Stimulated activated CD4-positive, alpha-beta T cell treated with anti-CD3 and anti-CD28 coated beads, Interleukin-15, amount 100 ng/mL, for 24 hours (primary cell): ENCODE measurements around the gene TSPAN18.
A peak's percentile ranks its signal among the peaks of the same experiment; 100 is the strongest.

Experiments used
- DNase-seq: peaks from one replicate; pipeline ENCODE4 v3.0.0-alpha.2; 2020

Gene TSPAN18

DNA sequence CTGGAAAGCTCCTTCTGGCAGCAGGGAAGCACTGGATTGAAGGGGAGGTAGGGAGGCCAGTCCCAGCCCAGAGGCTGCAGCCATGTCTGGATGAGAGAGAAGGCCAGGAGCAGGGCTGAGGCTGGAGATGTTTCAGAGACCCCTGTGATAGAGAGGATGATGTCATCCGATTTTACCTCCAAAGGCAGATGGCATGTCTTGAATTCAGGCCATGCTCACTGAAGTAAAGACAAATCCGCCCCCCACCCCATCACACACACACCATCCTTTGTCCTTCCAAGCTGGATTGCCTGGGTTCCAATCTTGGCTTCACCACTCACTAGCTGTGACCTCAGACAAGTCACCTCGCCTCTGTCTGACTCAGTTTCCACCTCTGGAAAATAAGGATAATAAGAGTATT lies 176.8 kb downstream of the TSPAN18 start:
- DNase-seq: no peak

DNA sequence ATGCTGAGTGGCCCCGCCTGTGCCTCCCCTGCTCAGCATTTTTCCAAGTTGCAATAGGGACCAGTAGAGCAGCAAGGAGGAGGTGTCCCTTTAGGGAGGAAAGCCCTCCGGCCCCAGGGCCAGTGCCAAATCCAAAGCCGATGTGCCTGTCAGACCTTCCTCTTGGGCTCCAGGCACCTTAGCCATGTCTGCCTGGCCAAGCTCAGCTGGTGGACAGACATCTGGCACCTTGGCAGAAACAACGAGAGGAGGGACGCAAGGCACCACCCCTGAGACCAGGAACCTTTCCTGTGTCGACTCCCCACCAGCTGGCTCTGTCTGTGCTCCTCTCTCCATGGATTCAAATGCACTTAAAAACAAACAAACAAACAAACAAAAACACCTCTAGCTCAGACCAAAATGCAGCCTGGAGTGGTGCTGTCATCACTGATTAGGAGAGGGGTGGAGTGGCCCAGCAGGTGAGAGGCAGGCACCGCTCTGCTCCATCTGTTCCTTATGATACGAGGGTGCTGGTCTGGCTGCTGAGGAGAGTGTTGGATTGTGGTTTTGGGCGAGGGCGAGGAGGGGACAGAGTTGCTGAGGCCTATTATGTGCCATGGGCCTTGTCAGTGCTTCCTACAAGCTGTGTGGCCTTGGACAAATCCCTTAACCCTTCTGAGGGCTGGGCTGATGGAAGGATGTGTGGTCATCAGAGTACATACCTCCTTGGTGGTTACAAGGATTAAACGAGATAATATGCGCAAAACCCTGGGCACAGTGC lies 177.7 kb downstream of the TSPAN18 start:
- no peak for DNase-seq

DNA sequence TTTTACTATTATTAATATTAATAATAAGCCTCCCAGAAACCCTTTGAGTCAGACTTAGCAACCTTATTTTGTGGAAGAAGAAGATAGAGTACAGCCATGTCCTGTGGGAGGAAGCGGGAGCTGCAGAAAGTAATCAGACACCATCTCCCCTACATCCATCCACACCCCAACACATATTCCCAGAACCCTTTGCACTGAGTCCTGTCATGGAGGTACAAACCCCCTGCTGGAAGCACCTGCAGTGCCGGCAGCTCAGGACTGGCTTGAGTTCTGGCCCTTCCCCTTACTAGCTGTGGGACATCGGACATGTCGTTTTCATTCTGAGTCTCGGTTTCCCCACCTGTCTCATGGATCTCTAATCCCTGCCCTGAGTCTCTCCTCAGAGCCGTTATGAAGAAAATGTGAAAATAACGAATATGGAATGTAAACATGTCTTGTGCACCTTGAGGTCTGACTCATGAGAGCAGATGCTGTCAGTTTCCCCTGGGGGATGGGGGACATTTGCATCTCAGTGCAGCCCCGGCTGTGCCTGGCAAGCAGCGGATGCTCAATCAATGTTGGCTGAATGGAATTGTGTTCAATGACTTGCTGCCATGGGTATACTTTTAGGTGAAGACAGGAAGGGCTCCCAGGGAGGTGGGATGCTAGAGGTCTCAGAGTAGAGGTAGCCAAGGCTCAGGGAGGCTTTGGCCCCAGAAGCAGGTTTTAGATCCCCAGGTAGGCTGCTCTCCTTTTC lies 178.5 kb downstream of the TSPAN18 start:
- no peak for DNase-seq

DNA sequence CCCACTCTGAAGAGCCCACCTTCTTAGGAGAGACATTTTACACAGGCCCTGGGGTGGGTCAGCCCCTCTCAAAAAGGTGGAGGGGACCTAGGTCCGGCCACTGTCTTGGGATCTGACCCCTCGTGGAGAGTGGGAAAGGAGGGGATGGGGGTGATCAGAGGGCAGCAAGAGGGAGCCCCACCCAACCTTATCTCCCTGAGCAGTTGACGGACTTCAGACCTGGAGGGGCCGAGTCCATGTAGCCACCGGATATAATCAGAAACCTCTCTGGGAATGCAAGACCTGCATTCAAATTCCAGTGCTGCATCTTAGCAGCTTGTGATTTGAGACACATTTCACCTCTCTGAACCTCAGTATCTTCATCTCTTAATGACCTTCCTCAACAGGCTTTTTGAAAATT lies 179.9 kb downstream of the TSPAN18 start:
- no peak for DNase-seq

DNA sequence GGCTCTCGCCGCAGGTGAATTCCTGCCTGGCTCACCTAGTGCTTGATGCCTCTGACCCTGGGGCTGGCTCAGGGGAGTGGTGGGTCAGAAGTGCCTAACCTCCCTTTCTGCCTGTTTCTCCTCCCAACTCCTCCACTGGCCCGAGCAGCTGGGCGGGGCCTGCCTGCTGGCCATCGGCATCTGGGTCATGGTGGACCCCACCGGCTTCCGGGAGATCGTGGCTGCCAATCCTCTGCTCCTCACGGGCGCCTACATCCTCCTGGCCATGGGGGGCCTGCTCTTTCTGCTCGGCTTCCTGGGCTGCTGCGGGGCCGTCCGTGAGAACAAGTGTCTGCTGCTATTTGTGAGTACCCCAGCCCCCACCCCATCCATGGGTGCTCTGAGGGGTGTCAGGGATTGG lies 182.8 kb downstream of the TSPAN18 start:
- DNase-seq: no peak

DNA sequence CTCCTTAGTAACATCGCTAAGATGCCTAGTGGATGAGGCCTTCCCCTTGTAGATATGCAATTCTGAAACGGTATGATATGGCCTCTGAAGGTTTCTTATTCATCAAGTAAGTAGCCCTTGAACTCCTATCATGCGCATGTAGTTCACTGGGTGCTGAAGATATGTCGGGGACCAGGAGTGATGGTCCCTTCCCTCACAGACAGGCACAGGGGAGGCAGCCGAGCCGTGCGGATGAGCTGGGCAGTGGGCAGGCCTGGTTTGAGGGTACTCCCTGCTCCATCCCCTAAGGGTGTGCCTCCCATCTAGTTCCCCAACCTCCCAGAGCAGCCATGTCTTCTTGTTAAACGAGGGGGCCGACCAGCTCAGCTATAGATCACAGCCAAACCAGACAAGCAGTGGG lies 183.8 kb downstream of the TSPAN18 start:
- DNase-seq: no peak

DNA sequence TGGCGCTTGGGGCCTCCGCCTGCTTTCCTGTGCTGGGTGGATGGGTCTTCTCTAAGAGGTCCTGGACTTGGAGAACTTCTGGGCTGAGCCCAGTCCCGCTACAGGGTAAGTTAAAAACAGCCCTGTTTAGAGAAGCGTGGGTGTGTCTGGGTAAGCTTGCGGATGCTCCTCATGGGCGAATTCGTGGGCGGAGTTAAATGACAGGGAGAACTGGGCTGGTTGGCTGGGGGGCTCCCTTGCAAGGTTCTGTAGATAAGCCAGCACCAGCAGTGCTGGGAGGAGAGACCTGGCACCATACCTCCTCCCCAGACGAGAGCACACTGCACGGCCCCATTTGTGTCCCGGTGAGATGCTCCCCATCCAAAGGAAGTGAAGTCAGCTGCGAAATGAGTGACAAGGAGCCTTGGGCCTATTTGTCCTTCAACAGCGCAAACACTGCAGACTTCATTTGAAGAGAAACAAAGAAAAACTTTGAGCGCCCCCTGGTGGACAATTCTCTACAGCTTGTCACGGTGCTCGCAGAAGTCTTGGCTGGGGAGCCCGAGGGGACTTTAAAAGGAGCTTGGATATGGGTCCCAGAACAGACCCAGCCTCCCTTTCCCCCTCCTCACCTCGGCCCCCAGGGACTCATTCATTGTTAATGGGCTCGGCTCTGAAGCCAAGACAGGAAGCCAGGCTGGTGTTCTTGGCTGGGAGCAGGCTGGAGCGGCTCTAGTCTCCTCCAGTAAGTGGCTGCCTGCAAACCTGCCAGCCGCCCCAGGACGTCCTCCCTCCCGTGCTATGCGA lies 184.5 kb downstream of the TSPAN18 start:
- peak; percentile 92 for DNase-seq

DNA sequence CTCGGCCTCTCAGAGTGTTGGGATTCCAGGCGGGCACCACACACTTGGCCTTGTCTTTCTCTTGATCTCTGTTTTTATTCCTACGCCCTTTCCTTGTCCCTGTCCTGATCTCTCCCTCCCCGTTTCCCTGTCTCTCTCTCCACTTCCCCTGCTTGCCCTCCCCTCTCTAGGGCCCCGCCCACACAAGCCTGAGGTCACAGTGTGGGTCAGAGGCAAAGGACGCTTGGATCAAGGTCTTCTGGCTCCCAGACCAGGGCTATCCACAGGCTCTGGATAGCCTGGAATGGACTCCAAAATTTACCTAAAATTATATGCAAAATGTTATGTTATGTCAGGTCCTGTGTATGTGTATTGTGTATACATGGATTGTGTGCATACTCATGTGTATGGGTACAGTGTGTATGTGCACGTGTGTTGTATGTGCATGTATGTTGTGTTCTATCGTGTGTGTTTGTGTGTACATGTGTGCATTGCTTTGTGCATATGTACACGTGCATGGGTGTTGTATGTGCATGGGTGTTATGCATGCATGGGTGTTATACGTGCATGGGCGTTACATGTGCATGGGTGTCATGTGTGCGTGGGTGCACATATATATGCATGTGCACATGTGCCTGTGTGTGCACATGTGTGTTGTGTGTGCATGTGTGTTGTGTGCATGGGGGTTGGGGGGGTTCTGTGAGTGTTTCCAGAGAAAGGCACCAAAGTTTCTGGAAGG lies 185.7 kb downstream of the TSPAN18 start:
- DNase-seq: no peak

DNA sequence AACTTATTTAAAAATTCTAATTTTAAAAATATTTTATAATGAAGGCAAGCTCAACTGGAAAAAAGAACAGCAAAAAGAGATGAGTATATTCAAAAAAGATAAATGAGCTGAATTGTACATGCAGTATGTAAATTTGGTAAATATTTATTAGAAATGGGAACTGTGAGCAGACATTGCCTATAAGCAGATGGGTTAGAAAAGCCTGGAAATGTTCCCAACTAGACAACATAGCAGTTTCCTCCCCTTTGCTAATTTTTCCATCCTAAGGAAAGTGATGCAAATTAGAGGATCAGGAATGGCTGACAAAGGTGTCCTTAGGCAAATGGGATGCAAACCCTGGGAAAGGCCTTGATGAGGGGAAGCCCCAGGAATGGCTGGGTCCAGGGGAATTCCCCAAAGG lies 186.7 kb downstream of the TSPAN18 start:
- DNase-seq: no peak

DNA sequence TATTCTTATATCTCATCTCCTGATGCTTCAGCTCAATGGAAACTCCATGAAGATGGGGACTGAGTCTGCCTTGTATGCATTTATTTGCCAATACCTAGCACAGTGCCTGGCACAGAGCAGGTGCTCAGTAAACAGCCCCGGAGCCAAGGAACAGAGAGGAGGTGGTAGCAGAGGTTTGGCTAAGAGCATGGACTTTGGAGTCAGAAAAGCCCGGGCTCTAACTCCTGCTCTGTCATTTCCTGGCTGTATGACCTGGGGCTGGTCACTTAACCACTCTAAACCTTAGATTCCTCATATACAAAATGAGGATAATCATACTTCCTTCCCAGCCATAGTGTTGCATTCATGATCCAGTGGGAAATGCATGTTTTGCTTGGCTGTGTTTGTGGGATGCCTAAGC lies 187.3 kb downstream of the TSPAN18 start:
- DNase-seq: no peak

DNA sequence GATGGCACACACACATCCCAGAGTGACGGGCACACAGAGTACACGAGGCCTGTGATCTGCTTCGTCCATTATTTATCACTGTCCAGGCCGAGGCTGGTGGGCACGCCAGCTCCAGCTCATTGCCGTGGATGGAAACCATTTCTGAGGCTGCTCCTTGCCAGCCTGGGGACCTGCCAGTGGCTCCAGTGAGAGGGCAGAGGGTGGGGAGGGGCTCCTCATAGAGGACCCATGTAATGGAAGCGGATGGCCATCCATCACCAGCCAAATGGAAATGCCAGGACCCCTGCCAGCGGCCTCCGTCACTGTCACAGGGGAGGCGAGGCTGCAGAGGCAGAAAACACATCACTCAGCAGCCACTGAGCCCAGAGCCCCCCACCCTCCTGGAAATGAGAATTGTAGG lies 188.2 kb downstream of the TSPAN18 start:
- no peak for DNase-seq

DNA sequence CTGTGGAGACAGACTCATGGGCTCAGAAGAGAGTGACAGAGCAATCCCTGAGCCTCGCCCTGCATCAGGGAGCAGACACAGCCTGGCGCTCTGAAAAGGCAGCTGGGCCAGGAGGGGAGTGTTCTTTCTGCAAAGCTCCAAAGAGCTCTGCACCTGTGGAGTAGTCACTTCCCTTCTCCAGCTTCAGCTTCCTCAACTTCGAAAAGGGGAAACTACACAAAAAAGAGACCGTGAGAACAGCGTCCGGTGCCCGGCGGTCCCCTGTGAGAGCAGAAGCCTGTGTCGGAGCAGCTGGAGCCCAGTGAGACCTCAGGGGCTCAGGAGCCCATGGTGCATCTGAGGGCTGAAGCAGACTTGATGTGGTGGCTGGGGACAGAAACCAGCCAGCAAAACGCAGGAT lies 188.9 kb downstream of the TSPAN18 start:
- no peak for DNase-seq

DNA sequence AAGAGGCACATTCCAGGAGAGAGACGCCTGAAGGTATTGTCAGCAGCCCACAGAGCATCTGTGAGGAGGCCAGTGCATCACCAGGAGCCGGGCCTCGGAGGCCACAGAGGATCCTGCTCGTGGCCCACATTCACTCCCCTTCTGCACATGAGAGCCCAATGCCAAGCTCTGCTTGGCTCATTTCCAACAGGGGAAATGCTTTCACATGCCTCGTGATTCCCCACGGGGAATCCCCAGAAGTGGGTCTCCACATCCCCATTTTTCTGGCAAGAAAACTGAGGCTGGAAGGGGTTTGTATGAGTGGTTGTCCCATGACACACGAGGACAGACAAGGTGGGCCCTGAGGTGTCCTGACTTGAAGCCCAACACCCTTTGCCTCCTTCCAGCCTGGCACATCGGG lies 189.6 kb downstream of the TSPAN18 start:
- no peak for DNase-seq

DNA sequence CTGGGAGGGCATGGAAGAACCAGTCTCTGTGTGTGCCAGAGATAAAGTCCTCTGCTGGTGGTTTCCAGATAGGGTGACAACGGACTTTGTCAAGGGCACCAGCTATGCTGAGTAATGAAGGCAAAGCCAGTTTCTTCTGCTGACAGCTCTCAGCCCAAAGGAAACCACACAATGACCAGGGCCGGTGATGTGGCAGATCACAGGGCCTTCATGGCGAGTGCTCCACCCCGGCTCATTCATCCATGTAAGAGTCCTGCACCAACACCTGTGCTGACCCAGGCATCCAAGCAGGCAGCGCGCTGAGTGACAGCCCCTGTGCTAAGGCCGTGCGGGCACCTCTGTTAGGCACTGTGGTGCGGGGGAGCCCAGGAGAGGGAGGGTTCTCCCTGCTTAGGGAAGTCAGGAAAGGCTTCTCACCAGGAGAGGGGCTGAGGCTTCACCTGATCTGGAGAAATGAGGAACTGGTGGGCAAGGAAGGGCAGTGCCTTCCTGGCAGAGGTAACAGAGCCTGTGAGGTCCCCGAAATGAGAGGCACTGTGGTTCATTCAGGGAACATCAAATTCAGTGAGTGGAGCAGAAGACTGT lies 190.1 kb downstream of the TSPAN18 start:
- DNase-seq: no peak

DNA sequence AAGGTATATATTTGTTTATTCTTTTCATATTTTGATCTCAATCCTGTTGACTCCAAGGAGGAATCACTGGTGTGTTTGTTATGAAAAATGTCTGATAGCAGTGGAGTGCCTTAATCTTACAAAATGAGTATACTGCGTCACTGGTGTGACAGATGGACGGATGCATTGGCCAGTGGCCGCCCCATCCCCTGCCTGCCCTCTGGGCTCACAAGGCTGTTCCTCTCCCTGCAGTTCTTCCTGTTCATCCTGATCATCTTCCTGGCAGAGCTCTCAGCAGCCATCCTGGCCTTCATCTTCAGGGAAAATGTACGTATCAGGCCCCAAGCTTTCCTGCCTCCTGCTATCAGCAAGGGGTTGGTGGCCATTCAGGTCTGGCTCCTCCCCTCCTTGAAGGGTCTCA lies 191.0 kb downstream of the TSPAN18 start:
- DNase-seq: no peak

DNA sequence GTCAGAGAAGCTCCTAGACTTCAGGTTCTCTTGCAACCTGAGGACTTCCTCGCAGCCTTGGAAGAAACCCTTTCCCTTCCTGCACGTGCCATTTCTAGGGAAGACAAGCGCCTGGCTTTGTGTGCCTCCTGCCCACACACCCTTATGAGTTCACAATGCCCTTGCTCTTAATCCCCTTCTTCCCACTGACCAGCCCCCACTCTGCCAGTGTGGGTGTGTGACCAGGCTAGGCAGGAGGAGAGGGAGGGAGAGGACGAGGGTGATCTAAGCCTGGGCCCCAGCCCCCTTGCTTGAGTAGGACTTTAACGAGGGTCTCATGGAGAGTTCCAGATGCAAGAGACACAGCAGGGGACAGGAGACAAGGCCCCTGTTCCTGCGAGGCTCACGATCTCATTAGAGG lies 193.7 kb downstream of the TSPAN18 start:
- no peak for DNase-seq

DNA sequence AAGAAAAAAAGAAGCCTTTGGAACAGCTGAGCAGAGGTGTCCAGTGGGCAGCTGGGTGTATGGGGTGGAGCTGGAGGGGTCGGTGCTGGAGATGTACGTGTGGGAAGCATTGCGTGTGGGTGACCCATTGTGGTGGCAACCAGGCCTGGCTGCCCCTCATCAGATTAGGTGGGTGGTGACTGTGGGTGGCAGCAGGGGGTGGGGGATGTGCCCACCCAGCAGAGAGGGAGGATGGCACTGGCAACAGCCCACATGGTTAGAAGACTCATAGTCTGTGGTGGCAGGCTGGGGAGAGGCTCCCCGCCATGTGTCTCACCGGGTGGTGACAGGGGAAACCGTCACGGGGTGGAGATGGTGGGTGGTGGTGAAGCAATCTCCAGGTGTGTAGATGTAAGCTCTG lies 196.4 kb downstream of the TSPAN18 start:
- DNase-seq: no peak

DNA sequence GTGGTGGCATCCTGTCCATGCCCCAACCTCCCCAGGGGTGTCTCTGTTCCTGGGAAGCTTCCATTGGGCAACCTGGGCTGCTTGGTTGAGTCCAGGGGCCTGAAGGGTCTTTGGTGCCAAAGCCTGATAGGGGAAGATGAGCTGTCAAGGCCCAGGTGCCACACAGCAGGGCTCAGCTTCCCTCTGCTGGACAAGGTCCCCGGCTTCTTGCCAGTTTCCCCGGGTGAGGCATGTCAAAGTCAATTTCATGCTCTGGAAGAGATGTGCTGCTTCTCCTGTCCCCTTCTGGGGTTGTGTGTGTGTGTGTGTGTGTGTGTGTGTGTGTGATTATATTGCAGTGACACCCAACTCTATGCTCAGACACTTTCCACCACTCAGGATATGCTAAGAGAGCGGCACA lies 197.0 kb downstream of the TSPAN18 start:
- DNase-seq: no peak

DNA sequence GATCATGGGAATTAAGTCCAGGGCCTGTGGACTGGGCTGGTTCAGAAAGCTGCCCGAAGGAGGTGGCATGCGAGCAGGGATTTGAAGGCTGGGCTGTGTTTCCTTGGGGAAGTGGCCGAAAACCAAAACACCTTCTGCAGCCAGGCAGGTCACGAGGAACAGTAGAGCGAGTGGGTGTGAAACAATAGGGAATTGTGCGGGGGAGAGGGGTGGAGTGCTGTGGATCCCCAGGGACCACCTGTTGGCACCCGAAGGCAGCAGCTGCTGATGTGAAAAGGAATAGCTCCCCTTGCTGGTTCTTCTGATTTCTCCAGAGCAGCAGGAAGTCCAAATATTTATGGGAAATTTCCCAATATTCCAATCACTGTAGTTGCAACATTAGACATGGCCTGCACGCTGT lies 199.3 kb downstream of the TSPAN18 start:
- DNase-seq: no peak

DNA sequence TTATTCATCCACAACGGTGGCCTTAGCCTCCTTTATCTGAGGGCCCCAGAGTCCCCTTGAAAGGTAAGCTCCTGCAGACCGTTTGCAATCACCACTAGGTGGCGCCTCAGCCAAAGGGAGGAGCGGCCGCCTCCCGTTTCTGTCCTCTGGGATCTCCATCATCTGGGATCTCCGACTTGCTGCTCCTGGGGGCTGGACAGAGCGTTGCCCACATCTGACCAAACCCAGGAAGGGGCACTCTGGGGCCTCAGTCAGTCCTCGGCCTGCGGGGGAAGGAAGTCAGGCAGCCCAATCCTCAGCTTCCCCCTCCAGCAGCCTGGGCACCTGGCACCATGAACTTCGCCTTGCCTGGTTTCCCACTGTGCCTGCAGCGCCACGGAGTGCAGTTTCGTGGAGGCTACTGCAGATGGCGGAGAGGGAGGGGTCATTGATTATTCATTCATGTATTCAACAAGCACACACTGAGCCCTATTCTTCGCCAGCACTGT lies 200.5 kb downstream of the TSPAN18 start:
- DNase-seq: peak; percentile 76

DNA sequence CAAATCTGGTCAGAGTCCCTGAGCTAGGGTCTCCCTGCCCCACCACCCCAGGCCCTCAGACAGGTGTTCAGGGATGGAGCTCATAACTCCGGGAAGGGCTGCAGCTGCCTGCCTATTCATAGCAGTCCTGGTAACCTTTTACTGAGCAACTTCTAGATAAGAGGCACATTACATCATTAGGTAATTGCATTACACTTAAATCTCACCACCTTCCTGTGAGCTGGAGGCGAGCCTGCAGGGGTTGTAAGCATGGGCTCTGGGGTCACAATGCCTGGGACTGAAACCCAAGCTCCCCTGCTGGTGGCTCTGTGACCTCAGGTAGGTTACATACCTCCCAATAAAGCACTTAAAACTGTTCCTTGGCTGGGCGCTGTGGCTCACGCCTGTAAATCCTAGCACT lies 201.4 kb downstream of the TSPAN18 start:
- no peak for DNase-seq

DNA sequence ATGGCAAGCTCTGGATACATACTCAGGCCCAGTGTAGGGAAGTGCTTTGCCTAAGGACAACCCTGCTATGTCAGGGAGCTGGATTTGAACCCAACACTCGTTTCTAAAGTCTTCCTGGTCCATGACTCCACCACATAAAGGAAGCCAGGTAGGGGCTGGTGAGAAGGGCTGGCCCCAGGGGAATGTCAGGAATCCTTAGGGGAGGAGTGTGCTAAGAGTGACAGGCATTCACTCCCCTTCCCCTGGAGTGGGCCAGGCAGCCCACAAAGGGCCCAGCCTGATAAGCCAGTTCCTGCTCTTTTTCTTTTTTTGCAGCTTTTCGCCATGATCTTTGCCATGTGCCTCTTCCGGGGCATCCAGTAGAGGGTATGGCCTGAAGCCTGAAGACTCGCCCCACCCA lies 202.1 kb downstream of the TSPAN18 start:
- DNase-seq: no peak
